Esophagus squamous epithelium (tissue), 5 donors: ENCODE data around the gene POLR2C. TPM values are rescaled to one million over a fixed set of nuclear protein-coding genes. Genes with fewer than 3 reads are reported as not detected.

Experiments used
- DNase-seq: peaks from one replicate; lab custom pipeline; 2025; lab: John Stamatoyannopoulos, UW
- H3K27ac ChIP-seq, 4 donors: fragments of 200-600 bp; sonication (generic); one replicate each; pipeline ENCODE4 v1.5.1; 2016 to 2019; ENCODE audit warnings: mild to moderate bottlenecking in 1 of 4
- H3K27me3 ChIP-seq, 4 donors: fragments of 200-600 bp; sonication (generic); 1 replicate in 3 of 4; 2 replicates in 1 of 4; pipeline versions ENCODE4 v1.5.1 to v1.6.0; 2017 to 2021; ENCODE audit warnings: antibody characterized with exemption in 1 of 4
- H3K36me3 ChIP-seq, 3 donors: fragments of 200-600 bp; sonication (generic); one replicate each; pipeline ENCODE4 v1.5.1; 2016 to 2019
- H3K4me1 ChIP-seq, 3 donors: fragments of 200-600 bp; sonication (generic); one replicate each; pipeline ENCODE4 v1.5.1; 2017 to 2019
- H3K4me3 ChIP-seq, 4 donors: fragments of 200-600 bp; sonication (generic); 1 replicate in 3 of 4; 2 replicates in 1 of 4; pipeline ENCODE4 v1.5.1; 2016 to 2019; ENCODE audit warnings: mild to moderate bottlenecking in 2 of 4, moderate library complexity in 1 of 4
- H3K9me3 ChIP-seq, 3 donors: fragments of 200-600 bp; sonication (generic); one replicate each; pipeline ENCODE4 v1.5.1; 2016 to 2019
- CTCF ChIP-seq, 6 experiments: fragments of 450-650 bp in 4 of 6; fragments of 200-600 bp in 2 of 6; sonication (generic) in 2 of 6; IDR thresholded peaks; one replicate each; pipeline ENCODE4 v1.5.1; 2016 to 2019; ENCODE audit warnings: antibody characterized with exemption in 6 of 6, mild to moderate bottlenecking in 4 of 6, moderate library complexity in 4 of 6
- POLR2A ChIP-seq, 4 donors: fragments of 450-650 bp; IDR thresholded peaks; one replicate each; pipeline ENCODE4 v1.6.1; 2017; ENCODE audit warnings: antibody characterized with exemption in 4 of 4, mild to moderate bottlenecking in 4 of 4, moderate library complexity in 3 of 4
- WGBS, 2 donors: methylation state at CpG; one replicate each; pipeline ENCODE4 v1.1.5; 2018; 5-methylcytosine and 5-hydroxymethylcytosine counted together
- intact Hi-C: fragments of 100-400 bp; cut with DNase I; formaldehyde crosslinking; loops from one replicate; pipeline ENCODE4 v1.15.0; 2022
- total RNA-seq, 4 donors: library from RNA; depleted of rRNA; stranded (reverse); fragments of >200 nt; gene quantifications; one replicate each; pipeline ENCODE4 v1.1.0, GENCODE V29; 2016
- donor health status: DM: yes; HTN: yes; CAD: no.

The POLR2C gene
- total RNA-seq, result 10 to 100 TPM; 58.8 to 86.8 (median 71.1) TPM

DNA sequence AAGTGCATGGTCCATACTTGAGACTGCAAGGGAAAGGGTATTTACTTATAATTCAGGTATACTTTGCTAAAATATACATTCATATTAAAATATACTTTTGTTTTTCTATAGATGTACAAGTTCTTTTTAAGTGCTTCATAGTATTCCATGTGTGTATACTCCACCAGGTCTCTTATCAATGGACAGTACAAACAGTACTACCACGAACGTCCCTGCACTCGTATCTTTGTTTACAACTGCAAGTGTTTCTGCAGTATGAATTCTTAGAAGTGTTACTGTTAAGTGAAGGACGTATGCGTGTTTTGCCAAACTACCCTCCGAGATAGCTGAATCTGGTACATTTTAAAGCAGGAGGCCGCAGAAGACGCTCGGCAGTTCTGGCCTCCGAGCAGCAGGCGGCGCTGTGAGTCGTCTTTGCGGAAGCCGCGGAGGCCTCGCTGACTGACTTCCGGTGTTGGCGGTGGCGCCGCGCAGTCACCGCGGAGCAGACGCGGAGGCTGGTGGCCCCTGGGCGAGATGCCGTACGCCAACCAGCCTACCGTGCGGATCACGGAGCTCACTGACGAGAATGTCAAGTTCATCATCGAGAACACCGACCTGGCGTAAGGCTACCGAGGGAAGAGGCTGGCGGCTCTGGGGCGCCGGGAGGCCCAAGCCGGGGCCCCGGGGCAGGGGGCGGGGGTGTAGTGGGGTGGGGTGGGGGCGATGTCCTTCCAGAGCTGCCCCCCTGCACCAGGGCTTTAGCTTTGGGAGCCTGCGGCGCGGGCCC lies at the start of gene POLR2C:
TSS of gene POLR2C (plus strand) at position 471 of the 769 bp plus-strand sequence. CDS start at position 517, 46 bp downstream.
- Histone ChIP-seq H3K4me1 (peaks cover 7 to 29% (median 13%) of the 10 kb centered on the region in 3 donors), H3K9me3 (no peaks in the 10 kb centered on the region), H3K27ac (peak within 1 kb of the TSS; percentile 91 to 93 (median 93)), H3K27me3 (no peaks in the 10 kb centered on the region), H3K4me3 (peak within 1 kb of the TSS; percentile 90 to 100 (median 94)), H3K36me3 (peaks cover 5 to 81% (median 30%) of the 10 kb centered on the region in 3 donors)
- WGBS, 2 donors, result 3 to 9% methylated on average over 6 of the region's 47 CpGs
- intact Hi-C loops, result no loop called here
- TF ChIP-seq POLR2A (IDR thresholded peaks at IDR 0.05), result peak in 3 of 4 donors; percentile 64 to 87 (median 86)
- peak; percentile 89 to 99 (median 96) for TF ChIP-seq CTCF (IDR thresholded peaks at IDR 0.05)
- peak; percentile 25 for DNase-seq

GRCh38 chr16:57413301-57413730 lies 49.2 kb upstream of the POLR2C start:
- H3K9me3 ChIP-seq, result no peaks in the 10 kb centered on the region
- H3K36me3 ChIP-seq, result no peaks in the 10 kb centered on the region

DNA sequence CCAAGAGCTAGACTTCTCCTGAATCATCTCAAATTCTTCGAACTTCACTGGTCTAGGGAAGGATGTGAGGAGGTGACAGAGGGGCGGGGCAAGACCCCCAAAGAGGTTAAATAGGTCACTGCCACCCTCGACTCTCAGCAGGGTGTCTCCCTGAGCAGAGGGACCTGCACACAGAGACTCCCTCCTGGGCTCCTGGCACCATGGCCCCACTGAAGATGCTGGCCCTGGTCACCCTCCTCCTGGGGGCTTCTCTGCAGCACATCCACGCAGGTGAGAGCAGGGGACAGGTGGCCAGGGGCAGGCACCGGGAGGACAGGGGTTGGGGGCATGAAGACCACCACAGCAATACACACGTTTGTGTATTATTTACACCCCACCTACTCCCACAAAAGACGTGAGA lies 48.7 kb upstream of the POLR2C start:
- intact Hi-C loops, result no loop called here
- no peak for DNase-seq
- H3K9me3 ChIP-seq, result no peaks in the 10 kb centered on the region
- peaks cover 16 to 58% (median 39%) of the 10 kb centered on the region in 3 donors for H3K4me1 ChIP-seq
- H3K27ac ChIP-seq, result no peak overlapping the region
- no peaks in the 10 kb centered on the region for H3K36me3 ChIP-seq
- H3K27me3 ChIP-seq, result no peaks in the 10 kb centered on the region
- no peak for TF ChIP-seq POLR2A (IDR thresholded peaks at IDR 0.05)
- no peak for TF ChIP-seq CTCF (IDR thresholded peaks at IDR 0.05)
- H3K4me3 ChIP-seq, result no peak overlapping the region
- WGBS, 2 donors, result 57 to 83% methylated on average over 1 to 6 of the region's 7 CpGs

More at GRCh38 chr16:57413301-57413730, 49.2 kb upstream of the POLR2C start:
- peaks cover 12 to 54% (median 36%) of the 10 kb centered on the region in 3 donors for H3K4me1 ChIP-seq
- H3K27ac ChIP-seq, result no peak overlapping the region
- intact Hi-C loops, result no loop called here
- no peak overlapping the region for H3K4me3 ChIP-seq
- H3K27me3 ChIP-seq, result no peaks in the 10 kb centered on the region
- no peak for DNase-seq
- 73 to 86% methylated on average over 1 to 2 of the region's 5 CpGs for WGBS, 2 donors
- TF ChIP-seq CTCF (IDR thresholded peaks at IDR 0.05) (no peak), POLR2A (IDR thresholded peaks at IDR 0.05) (no peak)

DNA sequence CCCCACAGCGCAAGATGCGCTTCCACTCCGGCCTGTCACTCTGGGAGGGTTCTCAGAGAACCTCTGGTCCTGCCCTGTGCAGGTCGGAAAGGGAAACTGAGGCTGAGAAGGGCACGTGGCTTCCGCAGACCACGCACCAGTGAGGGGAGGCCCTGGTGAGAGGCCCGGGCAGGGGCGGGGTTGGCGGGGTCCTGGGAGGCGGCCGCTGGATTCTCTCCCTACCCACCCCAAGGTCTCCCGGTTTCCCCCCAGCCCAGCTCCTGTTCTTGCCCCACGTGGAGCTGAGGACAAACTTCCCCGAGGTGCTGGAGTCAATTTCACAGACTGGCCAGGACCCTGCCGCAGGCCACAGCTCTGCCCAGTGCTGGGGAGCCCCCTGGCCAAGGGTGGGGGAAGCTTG lies 46.4 kb upstream of the POLR2C start:
- WGBS, 2 donors, result 79 to 95% methylated on average over 3 to 4 of the region's 16 CpGs
- intact Hi-C loops, result loop anchor here (2.0 kb wide), 1 partner anchor 115 kb away; no protein-coding TSS in a partner anchor

More for the DNA sequence above, 46.4 kb upstream of the POLR2C start:
- Histone ChIP-seq H3K9me3 (no peaks in the 10 kb centered on the region), H3K27me3 (no peaks in the 10 kb centered on the region), H3K4me1 (peaks cover 21 to 45% (median 25%) of the 10 kb centered on the region in 3 donors), H3K4me3 (no peak overlapping the region), H3K27ac (peak overlapping the region in 1 of 4 donors; percentile 70), H3K36me3 (no peaks in the 10 kb centered on the region)
- TF ChIP-seq CTCF (IDR thresholded peaks at IDR 0.05) (no peak), POLR2A (IDR thresholded peaks at IDR 0.05) (no peak)
- DNase-seq, result no peak
